GM23338 (cell line): Measurements from ENCODE around the gene CACNA1G. TPM values are rescaled to one million over a fixed set of nuclear protein-coding genes. Genes with fewer than 3 reads are reported as not detected.

Experiments used
- ATAC-seq: fragments of 200-7000 bp; cut with Tn5 transposase; 3 replicates; pipeline ENCODE4 v1.9.1; 2020
- DNase-seq: peaks from one replicate; pipeline ENCODE4 v3.0.0-alpha.2; 2015; ENCODE audit warnings: low spot score
- H2AFZ ChIP-seq: fragments of 200-600 bp; sonication (generic); 2 replicates; pipeline ENCODE4 v1.8.0; 2016; ENCODE audit warnings: antibody characterized with exemption, mild to moderate bottlenecking, moderate library complexity
- H3F3A ChIP-seq: fragments of 200-600 bp; sonication (generic); replicated peaks from 2 replicates; pipeline ENCODE4 v1.8.0; 2017; ENCODE audit warnings: antibody characterized with exemption, mixed run types, low read depth
- H3K27ac ChIP-seq: fragments of 200-600 bp; sonication (generic); 2 replicates; pipeline ENCODE4 v1.6.1; 2016; ENCODE audit warnings: low read depth
- H3K27me3 ChIP-seq: fragments of 200-600 bp; sonication (generic); 2 replicates; pipeline ENCODE4 v1.8.0; 2016; ENCODE audit warnings: mild to moderate bottlenecking, mixed run types, moderate library complexity; ENCODE audit not compliant: insufficient read depth
- H3K36me3 ChIP-seq: fragments of 200-600 bp; sonication (generic); 2 replicates; pipeline ENCODE4 v1.8.0; 2016; ENCODE audit warnings: mild to moderate bottlenecking; ENCODE audit not compliant: insufficient read depth
- H3K4me1 ChIP-seq: fragments of 200-600 bp; sonication (generic); 2 replicates; pipeline ENCODE4 v1.8.0; 2016; ENCODE audit warnings: mild to moderate bottlenecking, moderate library complexity; ENCODE audit not compliant: insufficient read depth
- H3K4me2 ChIP-seq: fragments of 200-600 bp; sonication (generic); 2 replicates; pipeline ENCODE4 v1.7.1; 2017; ENCODE audit warnings: mixed run types
- H3K4me3 ChIP-seq: fragments of 200-600 bp; sonication (generic); 2 replicates; pipeline ENCODE4 v1.6.1; 2016; ENCODE audit warnings: mixed run types
- H3K79me2 ChIP-seq: fragments of 200-600 bp; sonication (generic); replicated peaks from 2 replicates; pipeline ENCODE4 v1.8.0; 2017; ENCODE audit warnings: mild to moderate bottlenecking; ENCODE audit not compliant: insufficient read depth
- H3K9me2 ChIP-seq: fragments of 200-600 bp; sonication (generic); 2 replicates; pipeline ENCODE4 v1.8.0; 2017; ENCODE audit not compliant: insufficient read depth
- H4K20me1 ChIP-seq: fragments of 200-600 bp; sonication (generic); replicated peaks from 2 replicates; pipeline ENCODE4 v1.8.0; 2017; ENCODE audit warnings: mild to moderate bottlenecking; ENCODE audit not compliant: insufficient read depth
- H3K27ac Mint-ChIP-seq: 2 replicates; pipeline ENCODE4 v1.8.0; 2020; ENCODE audit warnings: inconsistent platforms, mild to moderate bottlenecking, moderate library complexity, mixed read lengths
- H3K27me3 Mint-ChIP-seq: 3 replicates; pipeline ENCODE4 v1.8.0; 2022; ENCODE audit warnings: low read depth, mild to moderate bottlenecking, moderate library complexity, mixed read lengths, inconsistent platforms; ENCODE audit not compliant: insufficient read depth, poor library complexity
- H3K36me3 Mint-ChIP-seq: 3 replicates; pipeline ENCODE4 v1.8.0; 2021; ENCODE audit warnings: low read depth, mild to moderate bottlenecking, inconsistent platforms, moderate library complexity, mixed read lengths
- H3K4me1 Mint-ChIP-seq: 3 replicates; pipeline ENCODE4 v1.8.0; 2020; ENCODE audit warnings: mild to moderate bottlenecking, inconsistent platforms, mixed read lengths
- H3K4me3 Mint-ChIP-seq: 3 replicates; pipeline ENCODE4 v1.8.0; 2021; ENCODE audit warnings: moderate library complexity, mild to moderate bottlenecking, inconsistent platforms, mixed read lengths
- H3K9me3 Mint-ChIP-seq: 3 replicates; pipeline ENCODE4 v1.8.0; 2020; ENCODE audit warnings: moderate library complexity, mild to moderate bottlenecking, inconsistent platforms, mixed read lengths
- CTCF ChIP-seq, 2 experiments: fragments of 200-600 bp in 1 of 2; sonication (generic) in 1 of 2; conservative IDR thresholded peaks; 2 replicates each; pipeline versions ENCODE4 v1.5.1 to v1.6.1; 2016 to 2017; ENCODE audit warnings: antibody characterized with exemption in 2 of 2, low read depth in 2 of 2, mild to moderate bottlenecking in 2 of 2, moderate library complexity in 1 of 2
- ETS1 ChIP-seq: IDR thresholded peaks from 2 replicates; pipeline ENCODE4 v1.6.1; 2016; ENCODE audit warnings: antibody characterized with exemption
- EZH2phosphoT487 ChIP-seq: fragments of 200-600 bp; sonication (generic); IDR thresholded peaks from one replicate; pipeline ENCODE4 v1.8.1; 2018; ENCODE audit warnings: antibody characterized with exemption; ENCODE audit not compliant: unreplicated experiment
- JUNB ChIP-seq: IDR thresholded peaks from one replicate; pipeline ENCODE4 v1.6.1; 2016; ENCODE audit warnings: antibody characterized with exemption; ENCODE audit not compliant: unreplicated experiment
- NANOG ChIP-seq: IDR thresholded peaks from 2 replicates; pipeline ENCODE4 v1.6.1; 2016; ENCODE audit warnings: antibody characterized with exemption, borderline replicate concordance
- POLR2AphosphoS5 ChIP-seq: IDR thresholded peaks from 2 replicates; pipeline ENCODE4 v1.6.1; 2016; ENCODE audit warnings: antibody characterized with exemption, low read depth
- REST ChIP-seq: IDR thresholded peaks from one replicate; pipeline ENCODE4 v1.6.1; 2018; ENCODE audit warnings: antibody characterized with exemption; ENCODE audit not compliant: unreplicated experiment
- STAT1 ChIP-seq: IDR thresholded peaks from one replicate; pipeline ENCODE4 v1.6.1; 2016; ENCODE audit warnings: antibody characterized with exemption; ENCODE audit not compliant: unreplicated experiment
- ZNF331 ChIP-seq: fragments of 250-450 bp; sonication (Bioruptor Pico); IDR thresholded peaks from 2 replicates; pipeline ENCODE4 v1.5.0; 2020; ENCODE audit warnings: low read depth, mild to moderate bottlenecking, moderate library complexity
- polyA plus RNA-seq: library from polyadenylated mRNA; unstranded; fragments of >200 nt; fragmentation: Nextera tagmentation; extraction: Ambion mirVana; gene quantifications from 2 replicates; pipeline ENCODE4 v1.2.1, GENCODE V29; 2016
- total RNA-seq: library from RNA; depleted of rRNA; stranded (reverse); fragments of >200 nt; shearing (Covaris generic); gene quantifications from 2 replicates; pipeline ENCODE4 v1.2.3, GENCODE V29; 2014

The CACNA1G gene
- total and polyA plus RNA-seq, 2 experiments from 2014 or later, result 1.4 to 5.1 TPM

GRCh38 chr17:50575581-50576210 lies 15.2 kb downstream of the CACNA1G start:
- Histone ChIP-seq H3K4me3 (no peak overlapping the region), H3K79me2 (no peaks in the 10 kb centered on the region), H3K4me2 (no peak overlapping the region), H3K36me3 (no peaks in the 10 kb centered on the region), H3K9me2 (no peaks in the 10 kb centered on the region), H3F3A (no peaks in the 10 kb centered on the region), H3K27me3 (no peaks in the 10 kb centered on the region), H3K27ac (no peak overlapping the region), H3K4me1 (peaks cover 8% of the 10 kb centered on the region), H4K20me1 (no peaks in the 10 kb centered on the region), H2AFZ (no peak overlapping the region)
- Mint-ChIP-seq H3K27me3 (peaks cover 8% of the 10 kb centered on the region), H3K4me1 (peaks cover 24% of the 10 kb centered on the region), H3K4me3 (no peak overlapping the region), H3K27ac (no peak overlapping the region), H3K9me3 (no peaks in the 10 kb centered on the region), H3K36me3 (no peaks in the 10 kb centered on the region; the same call in 2 of the 3 replicates)
- ATAC-seq, result peak; percentile 71
- DNase-seq, result peak; percentile 46
- TF ChIP-seq NANOG, result no peak
- TF ChIP-seq CTCF (conservative IDR thresholded peaks at IDR 0.05; ENCODE audit: low read depth in 2 of 2), result peak; percentile 33 to 60

- Histone ChIP-seq H3K27me3 (no peaks in the 10 kb centered on the region), H3K4me3 (no peak overlapping the region), H3K79me2 (no peaks in the 10 kb centered on the region), H3K4me1 (peaks cover 8% of the 10 kb centered on the region), H2AFZ (no peak overlapping the region), H3K27ac (no peak overlapping the region), H3K9me2 (no peaks in the 10 kb centered on the region), H4K20me1 (no peaks in the 10 kb centered on the region), H3K36me3 (no peaks in the 10 kb centered on the region), H3F3A (no peaks in the 10 kb centered on the region), H3K4me2 (no peak overlapping the region)
- DNase-seq (no peak), ATAC-seq (no peak)
- no peak overlapping the region for H3K4me3 Mint-ChIP-seq
- H3K36me3 Mint-ChIP-seq, result no peaks in the 10 kb centered on the region
- no peaks in the 10 kb centered on the region; the same call in 2 of the 3 replicates for H3K9me3 Mint-ChIP-seq
- peaks cover 20% of the 10 kb centered on the region for H3K4me1 Mint-ChIP-seq
- H3K27me3 Mint-ChIP-seq, result peaks cover 3% of the 10 kb centered on the region
- H3K27ac Mint-ChIP-seq, result no peak overlapping the region
- TF ChIP-seq ETS1 (no peak), STAT1 (no peak), ZNF331 (CRISPR knock-in tag) (no peak), JUNB (no peak), NANOG (no peak), EZH2phosphoT487 (no peak), POLR2AphosphoS5 (no peak), REST (no peak)
These were observed 16.3 kb downstream of the CACNA1G start for GRCh38 chr17:50576864-50577263.
